GM18870 (cell line): ENCODE results near the gene ARHGAP42.

Experiments
- ATAC-seq: cut with Tn5 transposase; IDR thresholded peaks from one replicate; pipeline ENCODE4 v1.9.1; 2021; ENCODE audit warnings: moderate library complexity; ENCODE audit not compliant: unreplicated experiment

ARHGAP42 gene

GRCh38 chr11:100956351-100956750 is 269.3 kb downstream of the ARHGAP42 start:
- ATAC-seq = no peak

- ATAC-seq = no peak
Measured at GRCh38 chr11:100957499-100957898, 270.4 kb downstream of the ARHGAP42 start.

GRCh38 chr11:100961633-100962032 is 274.5 kb downstream of the ARHGAP42 start:
- ATAC-seq = no peak

- no peak for ATAC-seq
Measured at GRCh38 chr11:100963375-100963774, 276.3 kb downstream of the ARHGAP42 start.

GRCh38 chr11:100964435-100964834 is 277.3 kb downstream of the ARHGAP42 start:
- ATAC-seq = no peak

GRCh38 chr11:100965346-100965745 is 278.3 kb downstream of the ARHGAP42 start:
- no peak for ATAC-seq

GRCh38 chr11:100966366-100966765 is 279.3 kb downstream of the ARHGAP42 start:
- no peak for ATAC-seq

- ATAC-seq = no peak
Measured at GRCh38 chr11:100969008-100969407, 281.9 kb downstream of the ARHGAP42 start.

GRCh38 chr11:100970283-100971164 is 283.4 kb downstream of the ARHGAP42 start:
- ATAC-seq = no peak

GRCh38 chr11:100972046-100972445 is 285.0 kb downstream of the ARHGAP42 start:
- no peak for ATAC-seq

- ATAC-seq = no peak
Measured at GRCh38 chr11:100978442-100978841, 291.4 kb downstream of the ARHGAP42 start.

- no peak for ATAC-seq
Measured at GRCh38 chr11:100978939-100979338, 291.9 kb downstream of the ARHGAP42 start.

GRCh38 chr11:100980156-100980555 is 293.1 kb downstream of the ARHGAP42 start:
- ATAC-seq = no peak

GRCh38 chr11:100981196-100981824 is 294.2 kb downstream of the ARHGAP42 start:
- no peak for ATAC-seq

- ATAC-seq = no peak
Measured at GRCh38 chr11:100984668-100985067, 297.6 kb downstream of the ARHGAP42 start.

- no peak for ATAC-seq
Measured at GRCh38 chr11:100990931-100991330, 303.8 kb downstream of the ARHGAP42 start.

GRCh38 chr11:100991541-100991940 is 304.5 kb downstream of the ARHGAP42 start:
- no peak for ATAC-seq

- no peak for ATAC-seq
Measured at GRCh38 chr11:100994966-100995365, 307.9 kb downstream of the ARHGAP42 start.

GRCh38 chr11:100999756-101000155 is 312.7 kb downstream of the ARHGAP42 start:
- no peak for ATAC-seq

GRCh38 chr11:101003468-101003867 is 316.4 kb downstream of the ARHGAP42 start:
- peak; percentile 75 for ATAC-seq

GRCh38 chr11:101008961-101009689 is 322.0 kb downstream of the ARHGAP42 start:
- no peak for ATAC-seq

- ATAC-seq = no peak
Measured at GRCh38 chr11:101009690-101010055, 322.6 kb downstream of the ARHGAP42 start.
